ENCODE results near the gene RAB3GAP1.

DNA sequence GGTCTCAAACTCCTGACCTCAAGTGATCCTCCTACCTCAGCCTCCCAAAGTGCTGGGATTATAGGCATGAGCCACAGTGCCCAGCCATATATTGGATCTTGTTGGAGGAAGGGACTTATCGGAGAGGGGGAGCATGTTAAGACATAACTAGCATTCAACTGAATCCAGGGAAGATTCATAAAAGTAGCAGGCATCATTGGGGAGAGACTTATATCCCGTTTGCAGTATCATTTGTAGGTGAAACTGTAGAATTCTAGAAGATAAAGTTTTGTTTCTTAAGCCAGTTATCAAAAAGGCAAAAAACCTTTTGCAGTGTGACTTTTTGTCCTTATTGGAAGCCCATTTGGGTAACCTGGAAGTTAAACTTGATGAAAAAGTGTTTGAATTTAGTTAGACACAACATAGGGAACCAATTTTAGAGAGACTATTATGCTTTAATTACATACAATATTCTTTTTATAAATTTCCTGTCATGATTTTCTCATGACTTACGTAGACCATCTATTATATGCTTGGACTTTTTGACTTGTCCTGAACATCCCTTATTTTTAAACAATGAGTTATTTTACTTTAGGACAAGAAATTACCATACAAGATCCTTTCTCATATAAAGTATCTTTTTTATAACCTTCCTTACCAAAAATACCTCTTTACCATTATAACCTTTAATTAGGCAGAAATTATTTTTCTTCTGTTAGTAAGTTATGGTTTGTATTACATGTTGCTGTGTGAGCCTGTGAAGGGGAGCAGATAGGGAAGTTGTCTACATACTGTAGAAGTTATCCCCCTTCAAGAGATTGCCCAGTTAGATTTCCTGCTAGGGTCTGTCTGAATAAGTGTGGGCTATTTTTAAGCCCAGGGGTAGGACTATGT is 20.3 kb downstream of the RAB3GAP1 start:
- no peak for TF ChIP-seq POLR2A (IDR thresholded peaks at IDR 0.05)
- TF ChIP-seq CTCF (IDR thresholded peaks at IDR 0.05): no peak

All from testis (tissue), 2 donors.